ENCODE data around the gene POMT1. TPM values are rescaled to one million over a fixed set of nuclear protein-coding genes. Genes with fewer than 3 reads are reported as not detected.

POMT1 gene
- total RNA-seq, 1 experiment from 2014 or later, result 34.1 TPM

DNA sequence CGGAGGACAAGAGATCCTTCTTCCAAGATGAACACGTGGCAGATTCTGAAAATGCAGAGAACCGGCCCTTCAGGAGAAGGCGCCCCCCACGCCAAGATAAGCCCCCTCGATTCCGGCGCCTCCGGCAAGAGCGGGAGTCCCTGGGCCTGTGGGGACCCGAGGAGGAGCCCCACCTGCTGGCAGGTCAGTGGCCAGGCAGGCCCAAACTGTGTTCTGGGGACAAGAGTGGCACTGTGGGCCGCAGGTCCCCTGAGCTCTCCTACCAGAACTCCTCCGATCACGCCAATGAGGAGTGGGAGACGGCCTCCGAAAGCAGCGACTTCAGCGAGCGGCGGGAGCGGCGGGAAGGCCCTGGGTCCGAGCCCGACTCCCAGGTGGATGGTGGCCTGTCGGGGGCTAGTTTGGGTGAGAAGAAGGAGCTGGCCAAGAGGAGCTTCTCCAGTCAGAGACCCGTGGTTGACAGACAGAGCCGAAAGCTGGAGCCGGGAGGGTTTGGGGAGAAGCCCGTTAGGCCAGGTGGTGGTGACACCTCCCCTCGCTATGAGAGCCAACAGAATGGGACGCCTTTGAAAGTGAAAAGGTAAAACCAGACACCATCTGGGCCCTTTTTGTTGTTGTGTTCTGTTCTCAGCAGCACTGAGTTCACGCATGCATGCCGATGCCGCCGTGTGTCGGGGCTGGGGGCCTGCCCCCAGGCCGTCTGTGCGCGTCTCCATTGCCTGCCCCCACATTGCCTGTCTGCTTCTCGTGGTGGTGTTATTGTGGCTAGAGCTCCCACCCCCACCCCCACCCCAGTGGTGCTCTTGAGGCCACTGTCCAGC is 26.6 kb upstream of the POMT1 start:
- DNase-seq, result no peak
- H3K4me3 Mint-ChIP-seq, result no peak overlapping the region
- no peaks in the 10 kb centered on the region for H3K79me2 ChIP-seq (ENCODE audit: insufficient read depth, low read length)

More for the DNA sequence above, 26.6 kb upstream of the POMT1 start:
- no peak overlapping the region for H3K14ac ChIP-seq (ENCODE audit: insufficient read depth, low read length)
- H2BK5ac ChIP-seq (ENCODE audit: insufficient read length, low read length), result no peak overlapping the region
- no peaks in the 10 kb centered on the region for H3K4me1 ChIP-seq (ENCODE audit: insufficient read depth, low read length)
- H3K4me2 ChIP-seq (ENCODE audit: insufficient read depth, insufficient read length, low read length), result no peak overlapping the region
- H4K5ac ChIP-seq (ENCODE audit: insufficient read length, low read depth, low read length), result no peak overlapping the region
- H3K23ac ChIP-seq (ENCODE audit: insufficient read length, low read depth, low read length), result no peak overlapping the region
- H3K27me3 Mint-ChIP-seq (ENCODE audit: low read depth), result peaks cover 2% of the 10 kb centered on the region; the same call in 1 of the 2 replicates
- H3K56ac ChIP-seq (ENCODE audit: insufficient read length, low read depth, low read length), result no peak overlapping the region
- no peaks in the 10 kb centered on the region for H4K20me1 ChIP-seq (ENCODE audit: control insufficient read depth, insufficient read depth, insufficient read length)
- H3K9me3 Mint-ChIP-seq, result no peaks in the 10 kb centered on the region
- H3K23me2 ChIP-seq (ENCODE audit: insufficient read length, low read depth, low read length, poor library complexity, severe bottlenecking), result no peaks in the 10 kb centered on the region
- H3K27ac ChIP-seq (ENCODE audit: insufficient read length, low read depth, low read length), result no peak overlapping the region
- H2BK15ac ChIP-seq (ENCODE audit: low read depth, low read length), result no peak overlapping the region
- H2BK12ac ChIP-seq (ENCODE audit: insufficient read length, low read depth, low read length), result no peak overlapping the region
- no peaks in the 10 kb centered on the region for H3K79me1 ChIP-seq (ENCODE audit: insufficient read depth, low read depth, low read length, poor library complexity, severe bottlenecking)
- H2AK5ac ChIP-seq (ENCODE audit: insufficient read length, low read length), result no peak overlapping the region
- H2BK120ac ChIP-seq (ENCODE audit: low read depth, low read length, poor library complexity, severe bottlenecking), result no peak overlapping the region
- H3K9ac ChIP-seq (ENCODE audit: extremely low read depth, insufficient read length, low read length), result no peak overlapping the region
- no peak overlapping the region for H4K8ac ChIP-seq (replicated peaks; ENCODE audit: insufficient read length, low read depth, low read length)
- TF ChIP-seq, protein P1, sequence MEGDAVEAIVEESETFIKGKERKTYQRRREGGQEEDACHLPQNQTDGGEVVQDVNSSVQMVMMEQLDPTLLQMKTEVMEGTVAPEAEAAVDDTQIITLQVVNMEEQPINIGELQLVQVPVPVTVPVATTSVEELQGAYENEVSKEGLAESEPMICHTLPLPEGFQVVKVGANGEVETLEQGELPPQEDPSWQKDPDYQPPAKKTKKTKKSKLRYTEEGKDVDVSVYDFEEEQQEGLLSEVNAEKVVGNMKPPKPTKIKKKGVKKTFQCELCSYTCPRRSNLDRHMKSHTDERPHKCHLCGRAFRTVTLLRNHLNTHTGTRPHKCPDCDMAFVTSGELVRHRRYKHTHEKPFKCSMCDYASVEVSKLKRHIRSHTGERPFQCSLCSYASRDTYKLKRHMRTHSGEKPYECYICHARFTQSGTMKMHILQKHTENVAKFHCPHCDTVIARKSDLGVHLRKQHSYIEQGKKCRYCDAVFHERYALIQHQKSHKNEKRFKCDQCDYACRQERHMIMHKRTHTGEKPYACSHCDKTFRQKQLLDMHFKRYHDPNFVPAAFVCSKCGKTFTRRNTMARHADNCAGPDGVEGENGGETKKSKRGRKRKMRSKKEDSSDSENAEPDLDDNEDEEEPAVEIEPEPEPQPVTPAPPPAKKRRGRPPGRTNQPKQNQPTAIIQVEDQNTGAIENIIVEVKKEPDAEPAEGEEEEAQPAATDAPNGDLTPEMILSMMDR (conservative IDR thresholded peaks at IDR 0.05), result peak; percentile 62
- H2BK20ac ChIP-seq (ENCODE audit: low read depth, low read length, poor library complexity, severe bottlenecking), result no peak overlapping the region
- no peak overlapping the region for H3T11ph ChIP-seq (ENCODE audit: low read length)
- no CpG with 5 or more reads among the region's 40 CpGs for WGBS (ENCODE audit: extremely low coverage, insufficient read length, low lambda C conversion rate)
- no peak overlapping the region for H3K4ac ChIP-seq (ENCODE audit: low read depth, low read length)
- H3K27me3 ChIP-seq (ENCODE audit: insufficient read depth, low read length), result no peaks in the 10 kb centered on the region
- H2AFZ ChIP-seq (ENCODE audit: low read length), result no peak overlapping the region
- no peaks in the 10 kb centered on the region for H3K9me3 ChIP-seq (ENCODE audit: control insufficient read depth, low read depth, low read length)
- H3K4me1 Mint-ChIP-seq, result peaks cover 0 to 3% of the 10 kb centered on the region in 2 experiments; a peak in 1 of 4 replicates
- no peak overlapping the region for H3K18ac ChIP-seq (ENCODE audit: insufficient read length, low read depth, low read length)
- H3K36me3 Mint-ChIP-seq (ENCODE audit: insufficient read depth in 1 of 3, low read depth in 3 of 3), result peaks cover 55 to 90% (median 90%) of the 10 kb centered on the region in 3 experiments; a peak in 6 of 7 replicates
- no peak overlapping the region for H4K91ac ChIP-seq (ENCODE audit: insufficient read length, low read depth, low read length)
- H3K27ac Mint-ChIP-seq, result peak overlapping the region in 2 of 3 experiments; percentile 79 to 81; a peak in 2 of 7 replicates

Measured in H9 (cell line).